ENCODE results near the gene TNFRSF1A. TPM values are rescaled to one million over a fixed set of nuclear protein-coding genes. Genes with fewer than 3 reads are reported as not detected.
A peak's percentile ranks its signal among the peaks of the same experiment; 100 is the strongest.

TNFRSF1A gene
- total RNA-seq, 1 experiment from 2014 or later, result 59.9 TPM

DNA sequence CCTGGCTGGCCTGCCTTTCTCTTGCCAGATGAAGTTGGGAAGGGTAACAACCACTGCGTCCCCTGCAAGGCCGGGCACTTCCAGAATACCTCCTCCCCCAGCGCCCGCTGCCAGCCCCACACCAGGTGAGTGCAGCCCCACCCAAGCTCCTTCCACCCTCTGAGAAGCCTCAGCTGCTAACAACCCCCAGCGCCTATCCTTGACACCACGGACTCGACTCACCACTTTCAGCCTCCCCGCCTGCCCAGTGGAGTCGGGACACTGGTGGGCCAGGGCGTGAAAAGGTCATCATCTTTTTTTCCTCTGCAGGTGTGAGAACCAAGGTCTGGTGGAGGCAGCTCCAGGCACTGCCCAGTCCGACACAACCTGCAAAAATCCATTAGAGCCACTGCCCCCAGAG, 44.2 kb upstream of the TNFRSF1A start:
- DNase-seq, result peak; percentile 26
- no peak overlapping the region for H2BK12ac ChIP-seq (ENCODE audit: insufficient read length, low read depth, low read length)
- H2BK15ac ChIP-seq (ENCODE audit: low read depth, low read length), result no peak overlapping the region
- no peak overlapping the region; a peak in 1 of 5 replicates for H3K4me3 Mint-ChIP-seq
- H3K27me3 Mint-ChIP-seq (ENCODE audit: low read depth), result peaks cover 34% of the 10 kb centered on the region
- TF ChIP-seq, protein P1, sequence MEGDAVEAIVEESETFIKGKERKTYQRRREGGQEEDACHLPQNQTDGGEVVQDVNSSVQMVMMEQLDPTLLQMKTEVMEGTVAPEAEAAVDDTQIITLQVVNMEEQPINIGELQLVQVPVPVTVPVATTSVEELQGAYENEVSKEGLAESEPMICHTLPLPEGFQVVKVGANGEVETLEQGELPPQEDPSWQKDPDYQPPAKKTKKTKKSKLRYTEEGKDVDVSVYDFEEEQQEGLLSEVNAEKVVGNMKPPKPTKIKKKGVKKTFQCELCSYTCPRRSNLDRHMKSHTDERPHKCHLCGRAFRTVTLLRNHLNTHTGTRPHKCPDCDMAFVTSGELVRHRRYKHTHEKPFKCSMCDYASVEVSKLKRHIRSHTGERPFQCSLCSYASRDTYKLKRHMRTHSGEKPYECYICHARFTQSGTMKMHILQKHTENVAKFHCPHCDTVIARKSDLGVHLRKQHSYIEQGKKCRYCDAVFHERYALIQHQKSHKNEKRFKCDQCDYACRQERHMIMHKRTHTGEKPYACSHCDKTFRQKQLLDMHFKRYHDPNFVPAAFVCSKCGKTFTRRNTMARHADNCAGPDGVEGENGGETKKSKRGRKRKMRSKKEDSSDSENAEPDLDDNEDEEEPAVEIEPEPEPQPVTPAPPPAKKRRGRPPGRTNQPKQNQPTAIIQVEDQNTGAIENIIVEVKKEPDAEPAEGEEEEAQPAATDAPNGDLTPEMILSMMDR (conservative IDR thresholded peaks at IDR 0.05), result no peak
- no peak overlapping the region for H2AFZ ChIP-seq (ENCODE audit: low read length)
- H3K4me2 ChIP-seq (ENCODE audit: insufficient read depth, insufficient read length, low read length), result no peak overlapping the region
- no peak overlapping the region for H2BK120ac ChIP-seq (ENCODE audit: low read depth, low read length, poor library complexity, severe bottlenecking)
- H3K14ac ChIP-seq (ENCODE audit: insufficient read depth, low read length), result no peak overlapping the region
- no peak overlapping the region for H3K23ac ChIP-seq (ENCODE audit: insufficient read length, low read depth, low read length)
- H4K20me1 ChIP-seq (ENCODE audit: control insufficient read depth, insufficient read depth, insufficient read length), result no peaks in the 10 kb centered on the region
- no peaks in the 10 kb centered on the region for H3K79me2 ChIP-seq (ENCODE audit: insufficient read depth, low read length)
- H3K27me3 ChIP-seq (ENCODE audit: insufficient read depth, low read length), result no peaks in the 10 kb centered on the region; the same call in 1 of the 2 replicates
- H3K4ac ChIP-seq (ENCODE audit: low read depth, low read length), result no peak overlapping the region
- no CpG with 5 or more reads among the region's 11 CpGs for WGBS (ENCODE audit: extremely low coverage, insufficient read length, low lambda C conversion rate)
- peaks cover 5% of the 10 kb centered on the region for H3K4me1 ChIP-seq (ENCODE audit: insufficient read depth, low read length)
- no peak overlapping the region for H3K9ac ChIP-seq (ENCODE audit: extremely low read depth, insufficient read length, low read length)
- no peaks in the 10 kb centered on the region; a peak in 2 of 5 replicates for H3K9me3 Mint-ChIP-seq
- H2AK5ac ChIP-seq (ENCODE audit: insufficient read length, low read length), result no peak overlapping the region
- H2BK5ac ChIP-seq (ENCODE audit: insufficient read length, low read length), result no peak overlapping the region
- no peak overlapping the region for H3K56ac ChIP-seq (ENCODE audit: insufficient read length, low read depth, low read length)
- H3K23me2 ChIP-seq (ENCODE audit: insufficient read length, low read depth, low read length, poor library complexity, severe bottlenecking), result no peaks in the 10 kb centered on the region
- no peak overlapping the region for H3T11ph ChIP-seq (ENCODE audit: low read length)
- no peak overlapping the region for H4K8ac ChIP-seq (replicated peaks; ENCODE audit: insufficient read length, low read depth, low read length)
- no peak overlapping the region for H3K18ac ChIP-seq (ENCODE audit: insufficient read length, low read depth, low read length)
- H4K5ac ChIP-seq (ENCODE audit: insufficient read length, low read depth, low read length), result no peak overlapping the region
- no peak overlapping the region for H4K91ac ChIP-seq (ENCODE audit: insufficient read length, low read depth, low read length)
- peaks cover 45 to 50% of the 10 kb centered on the region in 2 experiments for H3K4me1 Mint-ChIP-seq
- H3K27ac Mint-ChIP-seq, result peak overlapping the region in 1 of 3 experiments; percentile 43; a peak in 2 of 7 replicates
- no peaks in the 10 kb centered on the region for H3K9me3 ChIP-seq (ENCODE audit: control insufficient read depth, low read depth, low read length)
- H2BK20ac ChIP-seq (ENCODE audit: low read depth, low read length, poor library complexity, severe bottlenecking), result no peak overlapping the region
- no peaks in the 10 kb centered on the region for H3K36me3 Mint-ChIP-seq (ENCODE audit: insufficient read depth in 1 of 3, low read depth in 3 of 3)
- no peaks in the 10 kb centered on the region for H3K79me1 ChIP-seq (ENCODE audit: insufficient read depth, low read depth, low read length, poor library complexity, severe bottlenecking)
- H3K27ac ChIP-seq (ENCODE audit: insufficient read length, low read depth, low read length), result no peak overlapping the region

All from H9 (cell line).